ENCODE data around the gene WWOX. TPM values are rescaled to one million over a fixed set of nuclear protein-coding genes. Genes with fewer than 3 reads are reported as not detected.

WWOX gene
- total and polyA plus RNA-seq, 10 donors = 5.9 to 90.3 (median 26.4) TPM

DNA sequence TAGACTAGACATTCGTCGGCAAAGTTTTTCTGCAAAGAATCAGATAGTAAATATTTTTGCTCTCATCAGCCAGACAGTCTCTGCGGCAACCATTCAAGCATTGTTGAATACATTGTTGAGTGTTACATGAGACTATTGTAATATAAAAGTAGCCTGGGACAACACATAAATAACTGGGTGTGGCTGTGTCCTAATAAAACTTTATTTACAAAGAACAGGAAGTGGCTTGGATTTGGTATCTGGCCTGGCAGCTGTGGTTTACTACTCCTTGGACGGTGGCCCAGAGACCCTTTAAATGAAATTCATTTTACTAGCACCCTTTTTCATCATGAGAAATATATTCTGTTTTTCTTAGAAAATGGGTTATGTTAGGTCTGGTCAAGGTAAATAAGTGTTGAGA lies 297.2 kb downstream of the WWOX start:
- Histone ChIP-seq H3K4me3 (no peak overlapping the region), H3K27ac (no peak overlapping the region), H3K36me3 (peaks cover 0 to 5% (median 0%) of the 10 kb centered on the region in 6 donors), H3K27me3 (replicated peaks in 1 of 7) (no peaks in the 10 kb centered on the region), H3K9me3 (peaks cover 0 to 14% (median 0%) of the 10 kb centered on the region in 8 donors), H3K4me1 (no peaks in the 10 kb centered on the region)
- intact Hi-C loops (cut with DNase I; ENCODE audit: low total_unique reads) = no loop called here
- no peak for DNase-seq
- WGBS, 5 donors = 85 to 94% (median 92%) methylated on average over 4 of the region's 4 CpGs
- TF ChIP-seq POLR2AphosphoS5 (IDR thresholded peaks at IDR 0.05) (no peak), POLR2A (IDR thresholded peaks at IDR 0.05) (no peak), CTCF (IDR thresholded peaks at IDR 0.05 in 8 of 11, conservative IDR thresholded peaks at IDR 0.05 in 3 of 11) (no peak)

GRCh38 chr16:78399384-78399783 lies 299.9 kb downstream of the WWOX start:
- no peak overlapping the region for H3K4me3 ChIP-seq
- intact Hi-C loops (cut with DNase I; ENCODE audit: low total_unique reads) = no loop called here
- WGBS, 5 donors = 78 to 92% (median 90%) methylated on average over 5 of the region's 5 CpGs
- H3K27me3 ChIP-seq (replicated peaks in 1 of 7) = no peaks in the 10 kb centered on the region
- TF ChIP-seq CTCF (IDR thresholded peaks at IDR 0.05 in 8 of 11, conservative IDR thresholded peaks at IDR 0.05 in 3 of 11) = no peak
- no peak for TF ChIP-seq POLR2A (IDR thresholded peaks at IDR 0.05)
- no peak for TF ChIP-seq POLR2AphosphoS5 (IDR thresholded peaks at IDR 0.05)
- no peak for DNase-seq
- H3K27ac ChIP-seq = no peak overlapping the region
- no peaks in the 10 kb centered on the region for H3K36me3 ChIP-seq
- no peaks in the 10 kb centered on the region for H3K4me1 ChIP-seq
- no peaks in the 10 kb centered on the region for H3K9me3 ChIP-seq

- Histone ChIP-seq H3K27me3 (replicated peaks in 1 of 7) (no peaks in the 10 kb centered on the region), H3K4me3 (no peak overlapping the region), H3K4me1 (no peaks in the 10 kb centered on the region), H3K9me3 (peaks cover 0 to 3% (median under 1%) of the 10 kb centered on the region in 8 donors), H3K36me3 (no peaks in the 10 kb centered on the region), H3K27ac (no peak overlapping the region)
- 72 to 85% (median 79%) methylated on average over 3 of the region's 3 CpGs for WGBS, 5 donors
- TF ChIP-seq CTCF (IDR thresholded peaks at IDR 0.05 in 8 of 11, conservative IDR thresholded peaks at IDR 0.05 in 3 of 11) (no peak), POLR2A (IDR thresholded peaks at IDR 0.05) (no peak), POLR2AphosphoS5 (IDR thresholded peaks at IDR 0.05) (no peak)
- intact Hi-C loops (cut with DNase I; ENCODE audit: low total_unique reads) = no loop called here
- no peak for DNase-seq
Measured at GRCh38 chr16:78402833-78403232, 303.4 kb downstream of the WWOX start.

- no peak for DNase-seq
- Histone ChIP-seq H3K27me3 (replicated peaks in 1 of 7) (no peaks in the 10 kb centered on the region), H3K4me1 (no peaks in the 10 kb centered on the region), H3K36me3 (no peaks in the 10 kb centered on the region), H3K4me3 (no peak overlapping the region), H3K9me3 (peaks cover 0 to 20% (median 7%) of the 10 kb centered on the region in 8 donors), H3K27ac (no peak overlapping the region)
- WGBS, 5 donors = 81 to 99% (median 96%) methylated on average over 3 of the region's 3 CpGs
- intact Hi-C loops (cut with DNase I; ENCODE audit: low total_unique reads) = no loop called here
- no peak for TF ChIP-seq POLR2A (IDR thresholded peaks at IDR 0.05)
- no peak for TF ChIP-seq POLR2AphosphoS5 (IDR thresholded peaks at IDR 0.05)
- TF ChIP-seq CTCF (IDR thresholded peaks at IDR 0.05 in 8 of 11, conservative IDR thresholded peaks at IDR 0.05 in 3 of 11) = no peak
Measured at GRCh38 chr16:78405040-78405439, 305.6 kb downstream of the WWOX start.
